C4-2B (cell line): ENCODE data around the gene BTRC.
"Not testable (repeated sequence)": the region's sequence is repeated elsewhere in the genome, so short reads cannot be mapped to it uniquely, and the experiment has no call there.

ENCODE experiments used
- CTCF ChIP-seq: fragments of 450-650 bp; conservative IDR thresholded peaks from 2 replicates; pipeline ENCODE4 v1.5.1; 2017; ENCODE audit warnings: mild to moderate bottlenecking
- ZFX ChIP-seq: fragments of 450-650 bp; IDR thresholded peaks from 2 replicates; pipeline ENCODE4 v1.6.1; 2017

- TF ChIP-seq CTCF, ZFX: not testable (repeated sequence)
These were observed 6.1 kb downstream of the BTRC start for GRCh38 chr10:101360090-101360489.
